Measurements from ENCODE around the gene LIPH. TPM values are rescaled to one million over a fixed set of nuclear protein-coding genes. Genes with fewer than 3 reads are reported as not detected.

LIPH gene
- total and polyA plus RNA-seq, 10 of the 15 experiments (the other 5 are each of a cell fraction or from before 2014, with no cell fraction given), result 2.2 to 11.1 (median 5.4) TPM

GRCh38 chr3:185572183-185572582, 19.8 kb upstream of the LIPH start:
- DNase-seq (ENCODE audit: low read depth, low spot score), result no peak
- no peaks in the 10 kb centered on the region for H3K36me3 ChIP-seq (ENCODE audit: control insufficient read depth in 2 of 2, insufficient read depth in 2 of 2, low read length in 1 of 2)
- no peak for FAIRE-seq
- no peak overlapping the region for H3K4me3 ChIP-seq
- no peak overlapping the region for H2AFZ ChIP-seq (ENCODE audit: control insufficient read depth, low read depth, low read length)
- ATAC-seq, result no peak
- in situ Hi-C loops (cut with MboI) (no loop called here), intact Hi-C loops (cut with micrococcal nuclease; ENCODE audit: unreplicated experiment) (no loop called here)
- no peak overlapping the region for H3K4me2 ChIP-seq (ENCODE audit: control insufficient read depth, insufficient read depth)
- no peaks in the 10 kb centered on the region for H3K27me3 ChIP-seq (replicated peaks in 1 of 2; ENCODE audit: control insufficient read depth in 2 of 2, insufficient read depth in 2 of 2, low read length in 1 of 2)
- no peaks in the 10 kb centered on the region for H3K79me2 ChIP-seq (ENCODE audit: control insufficient read depth, insufficient read depth, low read length)
- H3K9me3 ChIP-seq (replicated peaks; ENCODE audit: control insufficient read depth, insufficient read depth, low read length), result peaks cover 2% of the 10 kb centered on the region; the same call in 1 of the 3 replicates
- ChIA-PET SMC1A (ENCODE audit: uncharacterized antibody, unreplicated experiment) (interaction anchor here (1.0 to 1.5 kb wide), 5 partner anchors 13 to 209 kb away, joined by 3 to 5 read pairs (median 3); partner anchors contain the start of genes MAP3K13 and SENP2), CTCF (interaction anchor here (0.7 to 5.2 kb wide), 7 partner anchors 9 to 218 kb away, joined by 3 to 56 read pairs (median 4); partner anchors contain the start of gene LIPH), RAD21 (ENCODE audit: unreplicated experiment) (no interaction called here), POLR2A (interaction anchor here (0.6 to 0.9 kb wide), 3 partner anchors 71 to 252 kb away, joined by 3 to 4 read pairs (median 3); no protein-coding TSS in a partner anchor)
- H3K27ac ChIP-seq (ENCODE audit: control insufficient read depth, insufficient read depth), result no peak overlapping the region
- peaks cover 3% of the 10 kb centered on the region; the same call in 1 of the 2 replicates for H3K4me1 ChIP-seq (ENCODE audit: control insufficient read depth, insufficient read depth, low read length)
- H3K9ac ChIP-seq (ENCODE audit: control insufficient read depth, insufficient read depth, low read length), result no peak overlapping the region
- BruUV-seq (replicated peaks), result no TSS peak
- no peaks in the 10 kb centered on the region for H4K20me1 ChIP-seq (ENCODE audit: control insufficient read depth, insufficient read depth)
- WGBS (ENCODE audit: insufficient coverage, insufficient replicate concordance, low lambda C conversion rate, missing lambda C conversion rate), result 39% methylated on average over 5 of the region's 5 CpGs
- no peak for TF ChIP-seq ELK1 (IDR thresholded peaks at IDR 0.05; ENCODE audit: low read depth, low read length)
- TF ChIP-seq ATF3 (IDR thresholded peaks at IDR 0.05; ENCODE audit: borderline replicate concordance, extremely low read depth, low read depth, low read length), result no peak
- TF ChIP-seq TCF7 (IDR thresholded peaks at IDR 0.05; ENCODE audit: borderline replicate concordance), result no peak
- no peak for TF ChIP-seq SKIL (IDR thresholded peaks at IDR 0.05; ENCODE audit: low read depth, poor library complexity, severe bottlenecking)
- TF ChIP-seq NFYA (IDR thresholded peaks at IDR 0.05; ENCODE audit: borderline replicate concordance, low read depth, low read length), result no peak
- TF ChIP-seq ZNF687 (IDR thresholded peaks at IDR 0.05), result no peak
- no peak for TF ChIP-seq YY1 (IDR thresholded peaks at IDR 0.05; ENCODE audit: low read depth, low read length)
- TF ChIP-seq BHLHE40 (IDR thresholded peaks at IDR 0.05; ENCODE audit: borderline replicate concordance in 1 of 2, low read depth in 2 of 2, low read length in 1 of 2), result no peak
- no peak for TF ChIP-seq CUX1 (IDR thresholded peaks at IDR 0.05; ENCODE audit: insufficient replicate concordance, low read depth, low read length)

All from GM12878 (cell line).